Measurements from ENCODE around the gene PPARG. TPM values are rescaled to one million over a fixed set of nuclear protein-coding genes. Genes with fewer than 3 reads are reported as not detected.
A peak's percentile ranks its signal among the peaks of the same experiment; 100 is the strongest.

Gene PPARG
- total and polyA plus RNA-seq, 2 of the 13 experiments (the other 11 are each of a cell fraction or from before 2014, with no cell fraction given), result 13.9 to 58.3 TPM

DNA sequence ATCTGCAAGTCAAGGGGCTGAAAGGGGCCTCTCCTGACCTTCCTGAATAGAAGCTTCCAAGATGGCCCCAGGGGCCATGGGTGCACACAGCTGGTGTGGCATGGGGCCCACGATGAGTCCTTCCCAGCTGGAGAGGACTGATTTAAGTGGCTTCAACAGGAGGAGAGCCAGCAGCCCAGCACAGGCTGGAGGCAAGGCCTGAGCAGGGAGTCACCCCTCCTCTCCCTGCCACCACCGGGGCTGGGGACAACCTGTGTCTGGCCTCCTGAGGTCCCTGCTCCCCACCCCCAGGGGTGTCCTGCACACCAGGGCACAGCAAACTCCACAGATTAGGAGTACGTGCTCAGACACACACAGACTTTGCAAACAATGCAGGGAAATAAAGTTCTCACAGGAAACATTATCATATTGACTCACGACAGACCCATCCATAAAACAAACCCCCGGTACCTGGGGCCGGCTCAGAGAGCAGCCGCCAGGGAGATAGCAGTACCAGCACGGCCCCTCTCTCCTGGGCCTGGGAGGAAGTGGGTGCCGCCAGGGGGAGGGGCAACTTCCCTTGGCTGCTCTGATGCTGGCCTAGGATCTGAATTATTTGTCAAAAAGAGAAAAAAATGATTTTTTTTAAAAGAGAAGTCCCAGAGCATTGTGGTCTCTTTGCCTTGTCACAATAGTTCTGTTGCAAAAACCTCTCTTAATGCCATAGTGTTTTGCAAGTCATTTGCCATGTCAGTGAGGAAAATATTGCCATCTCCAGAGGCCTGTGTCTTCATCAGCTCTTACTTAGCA, 173.5 kb downstream of the PPARG start (continued):
- TF ChIP-seq, protein P1, sequence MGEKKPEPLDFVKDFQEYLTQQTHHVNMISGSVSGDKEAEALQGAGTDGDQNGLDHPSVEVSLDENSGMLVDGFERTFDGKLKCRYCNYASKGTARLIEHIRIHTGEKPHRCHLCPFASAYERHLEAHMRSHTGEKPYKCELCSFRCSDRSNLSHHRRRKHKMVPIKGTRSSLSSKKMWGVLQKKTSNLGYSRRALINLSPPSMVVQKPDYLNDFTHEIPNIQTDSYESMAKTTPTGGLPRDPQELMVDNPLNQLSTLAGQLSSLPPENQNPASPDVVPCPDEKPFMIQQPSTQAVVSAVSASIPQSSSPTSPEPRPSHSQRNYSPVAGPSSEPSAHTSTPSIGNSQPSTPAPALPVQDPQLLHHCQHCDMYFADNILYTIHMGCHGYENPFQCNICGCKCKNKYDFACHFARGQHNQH (CRISPR knock-in tag; IDR thresholded peaks at IDR 0.05), result peak; percentile 84
- TF ChIP-seq ZNF224 (CRISPR knock-in tag; IDR thresholded peaks at IDR 0.05) (no peak), ZNF292 (CRISPR knock-in tag; IDR thresholded peaks at IDR 0.05; ENCODE audit: borderline replicate concordance, low read depth) (peak; percentile 95), KDM5B (CRISPR knock-in tag; IDR thresholded peaks at IDR 0.05; ENCODE audit: borderline replicate concordance) (peak; percentile 56; the same call in 1 of the 2 replicates), MIXL1 (CRISPR knock-in tag; IDR thresholded peaks at IDR 0.05) (peak; percentile 79), ATAD3A (CRISPR knock-in tag; IDR thresholded peaks at IDR 0.05) (no peak), U2AF1 (optimal IDR thresholded peaks at IDR 0.05; ENCODE audit: low read depth, low read length) (peak; percentile 53), FOXO1 (CRISPR knock-in tag; IDR thresholded peaks at IDR 0.05) (peak; percentile 40; the same call in 1 of the 2 replicates), MED8 (CRISPR knock-in tag; IDR thresholded peaks at IDR 0.05; ENCODE audit: insufficient replicate concordance) (peak; percentile 85), ZNF101 (CRISPR knock-in tag; IDR thresholded peaks at IDR 0.05; ENCODE audit: borderline replicate concordance, low read depth) (no peak), HDAC1 (CRISPR knock-in tag; IDR thresholded peaks at IDR 0.05) (peak; percentile 72)
- TF ChIP-seq, protein P2, sequence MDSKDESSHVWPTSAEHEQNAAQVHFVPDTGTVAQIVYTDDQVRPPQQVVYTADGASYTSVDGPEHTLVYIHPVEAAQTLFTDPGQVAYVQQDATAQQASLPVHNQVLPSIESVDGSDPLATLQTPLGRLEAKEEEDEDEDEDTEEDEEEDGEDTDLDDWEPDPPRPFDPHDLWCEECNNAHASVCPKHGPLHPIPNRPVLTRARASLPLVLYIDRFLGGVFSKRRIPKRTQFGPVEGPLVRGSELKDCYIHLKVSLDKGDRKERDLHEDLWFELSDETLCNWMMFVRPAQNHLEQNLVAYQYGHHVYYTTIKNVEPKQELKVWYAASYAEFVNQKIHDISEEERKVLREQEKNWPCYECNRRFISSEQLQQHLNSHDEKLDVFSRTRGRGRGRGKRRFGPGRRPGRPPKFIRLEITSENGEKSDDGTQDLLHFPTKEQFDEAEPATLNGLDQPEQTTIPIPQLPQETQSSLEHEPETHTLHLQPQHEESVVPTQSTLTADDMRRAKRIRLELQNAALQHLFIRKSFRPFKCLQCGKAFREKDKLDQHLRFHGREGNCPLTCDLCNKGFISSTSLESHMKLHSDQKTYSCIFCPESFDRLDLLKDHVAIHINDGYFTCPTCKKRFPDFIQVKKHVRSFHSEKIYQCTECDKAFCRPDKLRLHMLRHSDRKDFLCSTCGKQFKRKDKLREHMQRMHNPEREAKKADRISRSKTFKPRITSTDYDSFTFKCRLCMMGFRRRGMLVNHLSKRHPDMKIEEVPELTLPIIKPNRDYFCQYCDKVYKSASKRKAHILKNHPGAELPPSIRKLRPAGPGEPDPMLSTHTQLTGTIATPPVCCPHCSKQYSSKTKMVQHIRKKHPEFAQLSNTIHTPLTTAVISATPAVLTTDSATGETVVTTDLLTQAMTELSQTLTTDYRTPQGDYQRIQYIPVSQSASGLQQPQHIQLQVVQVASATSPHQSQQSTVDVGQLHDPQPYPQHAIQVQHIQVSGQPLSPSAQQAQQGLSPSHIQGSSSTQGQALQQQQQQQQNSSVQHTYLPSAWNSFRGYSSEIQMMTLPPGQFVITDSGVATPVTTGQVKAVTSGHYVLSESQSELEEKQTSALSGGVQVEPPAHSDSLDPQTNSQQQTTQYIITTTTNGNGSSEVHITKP (CRISPR knock-in tag; IDR thresholded peaks at IDR 0.05; ENCODE audit: low read depth), result no peak; the same call in 1 of the 2 replicates
- TF ChIP-seq, protein P3, sequence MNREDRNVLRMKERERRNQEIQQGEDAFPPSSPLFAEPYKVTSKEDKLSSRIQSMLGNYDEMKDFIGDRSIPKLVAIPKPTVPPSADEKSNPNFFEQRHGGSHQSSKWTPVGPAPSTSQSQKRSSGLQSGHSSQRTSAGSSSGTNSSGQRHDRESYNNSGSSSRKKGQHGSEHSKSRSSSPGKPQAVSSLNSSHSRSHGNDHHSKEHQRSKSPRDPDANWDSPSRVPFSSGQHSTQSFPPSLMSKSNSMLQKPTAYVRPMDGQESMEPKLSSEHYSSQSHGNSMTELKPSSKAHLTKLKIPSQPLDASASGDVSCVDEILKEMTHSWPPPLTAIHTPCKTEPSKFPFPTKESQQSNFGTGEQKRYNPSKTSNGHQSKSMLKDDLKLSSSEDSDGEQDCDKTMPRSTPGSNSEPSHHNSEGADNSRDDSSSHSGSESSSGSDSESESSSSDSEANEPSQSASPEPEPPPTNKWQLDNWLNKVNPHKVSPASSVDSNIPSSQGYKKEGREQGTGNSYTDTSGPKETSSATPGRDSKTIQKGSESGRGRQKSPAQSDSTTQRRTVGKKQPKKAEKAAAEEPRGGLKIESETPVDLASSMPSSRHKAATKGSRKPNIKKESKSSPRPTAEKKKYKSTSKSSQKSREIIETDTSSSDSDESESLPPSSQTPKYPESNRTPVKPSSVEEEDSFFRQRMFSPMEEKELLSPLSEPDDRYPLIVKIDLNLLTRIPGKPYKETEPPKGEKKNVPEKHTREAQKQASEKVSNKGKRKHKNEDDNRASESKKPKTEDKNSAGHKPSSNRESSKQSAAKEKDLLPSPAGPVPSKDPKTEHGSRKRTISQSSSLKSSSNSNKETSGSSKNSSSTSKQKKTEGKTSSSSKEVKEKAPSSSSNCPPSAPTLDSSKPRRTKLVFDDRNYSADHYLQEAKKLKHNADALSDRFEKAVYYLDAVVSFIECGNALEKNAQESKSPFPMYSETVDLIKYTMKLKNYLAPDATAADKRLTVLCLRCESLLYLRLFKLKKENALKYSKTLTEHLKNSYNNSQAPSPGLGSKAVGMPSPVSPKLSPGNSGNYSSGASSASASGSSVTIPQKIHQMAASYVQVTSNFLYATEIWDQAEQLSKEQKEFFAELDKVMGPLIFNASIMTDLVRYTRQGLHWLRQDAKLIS (CRISPR knock-in tag; IDR thresholded peaks at IDR 0.05), result no peak
- TF ChIP-seq, protein P4, sequence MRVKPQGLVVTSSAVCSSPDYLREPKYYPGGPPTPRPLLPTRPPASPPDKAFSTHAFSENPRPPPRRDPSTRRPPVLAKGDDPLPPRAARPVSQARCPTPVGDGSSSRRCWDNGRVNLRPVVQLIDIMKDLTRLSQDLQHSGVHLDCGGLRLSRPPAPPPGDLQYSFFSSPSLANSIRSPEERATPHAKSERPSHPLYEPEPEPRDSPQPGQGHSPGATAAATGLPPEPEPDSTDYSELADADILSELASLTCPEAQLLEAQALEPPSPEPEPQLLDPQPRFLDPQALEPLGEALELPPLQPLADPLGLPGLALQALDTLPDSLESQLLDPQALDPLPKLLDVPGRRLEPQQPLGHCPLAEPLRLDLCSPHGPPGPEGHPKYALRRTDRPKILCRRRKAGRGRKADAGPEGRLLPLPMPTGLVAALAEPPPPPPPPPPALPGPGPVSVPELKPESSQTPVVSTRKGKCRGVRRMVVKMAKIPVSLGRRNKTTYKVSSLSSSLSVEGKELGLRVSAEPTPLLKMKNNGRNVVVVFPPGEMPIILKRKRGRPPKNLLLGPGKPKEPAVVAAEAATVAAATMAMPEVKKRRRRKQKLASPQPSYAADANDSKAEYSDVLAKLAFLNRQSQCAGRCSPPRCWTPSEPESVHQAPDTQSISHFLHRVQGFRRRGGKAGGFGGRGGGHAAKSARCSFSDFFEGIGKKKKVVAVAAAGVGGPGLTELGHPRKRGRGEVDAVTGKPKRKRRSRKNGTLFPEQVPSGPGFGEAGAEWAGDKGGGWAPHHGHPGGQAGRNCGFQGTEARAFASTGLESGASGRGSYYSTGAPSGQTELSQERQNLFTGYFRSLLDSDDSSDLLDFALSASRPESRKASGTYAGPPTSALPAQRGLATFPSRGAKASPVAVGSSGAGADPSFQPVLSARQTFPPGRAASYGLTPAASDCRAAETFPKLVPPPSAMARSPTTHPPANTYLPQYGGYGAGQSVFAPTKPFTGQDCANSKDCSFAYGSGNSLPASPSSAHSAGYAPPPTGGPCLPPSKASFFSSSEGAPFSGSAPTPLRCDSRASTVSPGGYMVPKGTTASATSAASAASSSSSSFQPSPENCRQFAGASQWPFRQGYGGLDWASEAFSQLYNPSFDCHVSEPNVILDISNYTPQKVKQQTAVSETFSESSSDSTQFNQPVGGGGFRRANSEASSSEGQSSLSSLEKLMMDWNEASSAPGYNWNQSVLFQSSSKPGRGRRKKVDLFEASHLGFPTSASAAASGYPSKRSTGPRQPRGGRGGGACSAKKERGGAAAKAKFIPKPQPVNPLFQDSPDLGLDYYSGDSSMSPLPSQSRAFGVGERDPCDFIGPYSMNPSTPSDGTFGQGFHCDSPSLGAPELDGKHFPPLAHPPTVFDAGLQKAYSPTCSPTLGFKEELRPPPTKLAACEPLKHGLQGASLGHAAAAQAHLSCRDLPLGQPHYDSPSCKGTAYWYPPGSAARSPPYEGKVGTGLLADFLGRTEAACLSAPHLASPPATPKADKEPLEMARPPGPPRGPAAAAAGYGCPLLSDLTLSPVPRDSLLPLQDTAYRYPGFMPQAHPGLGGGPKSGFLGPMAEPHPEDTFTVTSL (CRISPR knock-in tag; IDR thresholded peaks at IDR 0.05; ENCODE audit: borderline replicate concordance), result peak; percentile 77; the same call in 1 of the 2 replicates

Data from HepG2 (cell line).